ENCODE results near the gene WDR88.

Gene WDR88

GRCh38 chr19:33201886-33202545 is 70.1 kb downstream of the WDR88 start:
- no peak overlapping the region for H3K4me3 ChIP-seq (ENCODE audit: control insufficient read depth, low read depth, low read length)
- DNase-seq (ENCODE audit: low read depth): no peak
- TF ChIP-seq CTCF (conservative IDR thresholded peaks at IDR 0.05; ENCODE audit: control insufficient read depth, insufficient read depth, low read depth, low read length): no peak

GRCh38 chr19:33202546-33203507 is 70.9 kb downstream of the WDR88 start:
- no peak overlapping the region for H3K4me3 ChIP-seq (ENCODE audit: control insufficient read depth, low read depth, low read length)
- no peak for TF ChIP-seq CTCF (conservative IDR thresholded peaks at IDR 0.05; ENCODE audit: control insufficient read depth, insufficient read depth, low read depth, low read length)
- no peak for DNase-seq (ENCODE audit: low read depth)

- DNase-seq (ENCODE audit: low read depth): no peak
- TF ChIP-seq CTCF (conservative IDR thresholded peaks at IDR 0.05; ENCODE audit: control insufficient read depth, insufficient read depth, low read depth, low read length): no peak
- H3K4me3 ChIP-seq (ENCODE audit: control insufficient read depth, low read depth, low read length): no peak overlapping the region
Measured at GRCh38 chr19:33203529-33203928, 71.6 kb downstream of the WDR88 start.

- no peak overlapping the region for H3K4me3 ChIP-seq (ENCODE audit: control insufficient read depth, low read depth, low read length)
- no peak for DNase-seq (ENCODE audit: low read depth)
- TF ChIP-seq CTCF (conservative IDR thresholded peaks at IDR 0.05; ENCODE audit: control insufficient read depth, insufficient read depth, low read depth, low read length): no peak
Measured at GRCh38 chr19:33204136-33204973, 72.4 kb downstream of the WDR88 start.

GRCh38 chr19:33205110-33205509 is 73.2 kb downstream of the WDR88 start:
- DNase-seq (ENCODE audit: low read depth): no peak
- H3K4me3 ChIP-seq (ENCODE audit: control insufficient read depth, low read depth, low read length): no peak overlapping the region
- no peak for TF ChIP-seq CTCF (conservative IDR thresholded peaks at IDR 0.05; ENCODE audit: control insufficient read depth, insufficient read depth, low read depth, low read length)

- no peak for DNase-seq (ENCODE audit: low read depth)
- TF ChIP-seq CTCF (conservative IDR thresholded peaks at IDR 0.05; ENCODE audit: control insufficient read depth, insufficient read depth, low read depth, low read length): no peak
- no peak overlapping the region for H3K4me3 ChIP-seq (ENCODE audit: control insufficient read depth, low read depth, low read length)
Measured at GRCh38 chr19:33205531-33206260, 73.8 kb downstream of the WDR88 start.

All from fibroblast of mammary gland (primary cell).